GM12874 (cell line): ENCODE data around the gene A1BG.

Source experiments
- TF ChIP-seq, protein P1 (sequence below): IDR thresholded peaks from 2 replicates; pipeline ENCODE4 v1.5.1; 2011; ENCODE audit warnings: low read depth, mild to moderate bottlenecking, control low read depth, low read length, moderate library complexity; ENCODE audit not compliant: insufficient read depth

A1BG gene

DNA sequence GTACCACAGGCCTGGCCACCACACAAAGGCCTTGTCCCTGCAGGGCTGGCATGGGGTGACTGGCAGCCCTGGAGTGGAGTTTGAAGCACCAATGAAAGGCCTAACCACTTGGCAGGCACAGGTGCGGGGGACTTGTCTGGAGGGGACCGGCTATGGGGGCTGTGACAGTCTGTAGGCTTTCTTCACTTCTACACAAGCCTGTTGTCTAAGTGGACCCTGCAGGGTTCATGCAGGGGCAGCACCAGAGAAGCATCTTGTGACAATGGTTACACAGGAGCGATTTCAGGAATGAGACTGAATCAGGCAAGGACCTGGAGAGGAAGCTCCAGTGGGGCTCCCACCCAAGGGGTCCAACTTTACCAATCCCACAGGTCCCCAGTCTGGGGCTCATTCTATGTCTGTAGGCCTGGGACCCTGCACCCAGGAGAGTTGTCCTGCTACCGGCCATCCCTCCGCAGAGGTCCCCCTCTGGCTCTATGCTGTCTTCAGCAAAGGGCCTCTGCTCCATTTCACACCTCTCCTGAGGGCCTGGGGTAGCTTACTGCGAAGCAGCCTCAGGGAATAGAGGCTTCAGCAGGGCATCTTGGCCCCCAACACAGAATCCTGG lies 29.8 kb upstream of the A1BG start:
- TF ChIP-seq, protein P1, sequence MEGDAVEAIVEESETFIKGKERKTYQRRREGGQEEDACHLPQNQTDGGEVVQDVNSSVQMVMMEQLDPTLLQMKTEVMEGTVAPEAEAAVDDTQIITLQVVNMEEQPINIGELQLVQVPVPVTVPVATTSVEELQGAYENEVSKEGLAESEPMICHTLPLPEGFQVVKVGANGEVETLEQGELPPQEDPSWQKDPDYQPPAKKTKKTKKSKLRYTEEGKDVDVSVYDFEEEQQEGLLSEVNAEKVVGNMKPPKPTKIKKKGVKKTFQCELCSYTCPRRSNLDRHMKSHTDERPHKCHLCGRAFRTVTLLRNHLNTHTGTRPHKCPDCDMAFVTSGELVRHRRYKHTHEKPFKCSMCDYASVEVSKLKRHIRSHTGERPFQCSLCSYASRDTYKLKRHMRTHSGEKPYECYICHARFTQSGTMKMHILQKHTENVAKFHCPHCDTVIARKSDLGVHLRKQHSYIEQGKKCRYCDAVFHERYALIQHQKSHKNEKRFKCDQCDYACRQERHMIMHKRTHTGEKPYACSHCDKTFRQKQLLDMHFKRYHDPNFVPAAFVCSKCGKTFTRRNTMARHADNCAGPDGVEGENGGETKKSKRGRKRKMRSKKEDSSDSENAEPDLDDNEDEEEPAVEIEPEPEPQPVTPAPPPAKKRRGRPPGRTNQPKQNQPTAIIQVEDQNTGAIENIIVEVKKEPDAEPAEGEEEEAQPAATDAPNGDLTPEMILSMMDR = no peak

DNA sequence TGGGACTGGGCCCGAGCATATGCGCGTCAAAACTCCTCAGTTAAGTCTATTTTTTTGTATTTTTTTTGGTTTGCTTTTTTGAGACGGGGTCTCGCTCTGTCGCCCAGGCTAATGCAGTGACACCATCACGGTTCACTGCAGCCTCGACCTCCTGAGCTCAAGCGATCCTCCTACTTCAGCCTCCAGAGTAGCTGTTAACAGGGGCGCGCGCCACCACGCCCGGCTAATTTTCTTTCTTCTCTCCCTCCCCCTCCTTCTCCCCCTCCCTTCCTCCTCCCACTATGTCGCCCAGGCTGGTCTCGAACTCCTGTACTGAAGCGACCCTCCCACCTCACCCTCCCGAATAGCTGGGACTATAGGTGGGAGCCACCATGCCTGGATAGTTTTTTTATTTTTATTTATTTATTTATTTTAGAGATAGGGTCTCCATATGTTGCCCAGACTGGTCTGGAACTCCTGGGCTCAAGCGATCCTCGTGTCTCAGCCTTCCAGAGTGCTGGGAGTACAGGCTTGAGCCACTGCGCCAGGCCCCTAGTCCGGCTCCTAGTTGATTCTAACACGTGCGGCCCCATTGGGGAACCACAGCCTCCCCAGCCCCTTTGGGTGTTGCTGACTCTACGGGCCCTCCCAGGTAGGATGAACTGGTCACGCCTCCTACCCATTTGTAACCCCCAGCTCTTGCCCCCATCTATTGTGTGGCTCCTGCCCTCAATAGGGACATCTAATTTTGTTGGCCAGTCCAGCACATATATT lies 28.3 kb upstream of the A1BG start:
- TF ChIP-seq, protein P1 = no peak

DNA sequence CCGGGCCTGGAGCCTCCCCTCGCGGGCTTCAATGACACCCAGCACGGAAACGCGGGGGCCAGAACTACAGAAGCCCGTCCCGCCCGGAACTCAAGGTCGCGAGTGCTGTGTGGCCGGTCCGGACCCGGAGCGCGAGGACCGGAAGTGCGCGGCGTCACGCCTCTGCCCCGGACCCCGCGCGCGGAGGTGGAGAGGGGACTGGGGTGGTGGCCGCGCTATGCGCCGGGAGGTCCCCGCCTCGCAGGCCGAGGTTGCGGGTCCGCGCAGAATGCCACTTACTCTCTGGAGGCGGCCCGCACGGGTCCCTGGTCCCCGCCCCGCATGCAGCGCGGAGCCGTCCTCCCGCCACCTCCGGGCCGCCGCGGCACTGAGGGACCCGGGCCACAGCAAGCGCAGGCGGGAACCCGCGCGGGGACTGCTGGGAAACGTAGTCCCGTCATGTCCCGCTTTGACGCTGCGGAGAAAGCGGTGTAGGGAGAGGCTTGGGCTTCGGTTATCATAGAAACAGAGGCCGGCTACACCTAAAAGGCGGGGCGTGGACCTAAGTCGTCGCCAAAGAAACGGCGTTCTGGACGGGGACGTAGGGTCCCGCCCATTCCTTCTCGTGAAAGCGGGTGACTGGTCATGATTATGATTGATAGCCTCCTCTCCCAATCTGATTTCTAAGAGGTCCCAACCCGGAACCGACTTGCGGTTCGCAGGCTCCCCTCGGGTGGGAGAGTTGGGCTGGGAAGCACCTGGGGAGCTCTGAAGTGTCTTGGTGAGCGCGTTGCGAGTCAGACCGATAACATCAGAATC lies 27.6 kb upstream of the A1BG start, which contains the start of gene ZNF837:
TSS of gene ZNF837 (minus strand) at position 369 of the 798 bp plus-strand sequence. CDS start 11,698 bp downstream, outside the sequence.
- TF ChIP-seq, protein P1 = no peak

DNA sequence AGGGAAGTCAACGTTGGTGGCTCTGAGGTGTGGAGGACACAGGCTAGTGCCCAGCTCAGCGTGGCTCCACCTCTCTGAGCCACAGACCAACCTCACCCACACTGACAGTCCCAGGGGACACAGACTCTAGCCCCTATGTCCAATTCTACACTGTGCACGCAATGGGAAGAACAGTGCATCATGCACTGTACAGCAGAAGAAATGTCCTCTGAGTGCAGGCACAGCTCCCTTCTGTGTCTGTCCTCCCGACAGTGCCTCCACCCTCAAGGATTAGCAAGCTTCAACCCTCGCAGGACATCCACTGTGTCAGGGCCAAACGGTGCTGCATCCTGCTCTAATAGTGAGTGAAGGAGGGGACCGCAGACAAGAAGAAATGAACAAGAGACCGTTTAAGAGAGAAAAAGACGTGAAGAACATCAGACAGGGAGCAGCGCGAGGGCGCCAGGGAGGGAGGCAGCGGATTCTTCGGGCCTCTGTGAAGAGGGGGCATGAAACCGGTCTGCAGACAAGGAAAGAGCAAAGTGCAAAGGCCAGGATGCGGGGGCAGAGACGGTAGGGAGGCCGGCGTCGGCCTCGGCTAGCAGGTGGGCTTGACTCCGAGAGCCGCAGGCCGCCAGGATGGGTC lies 26.9 kb upstream of the A1BG start:
- TF ChIP-seq, protein P1 = no peak

DNA sequence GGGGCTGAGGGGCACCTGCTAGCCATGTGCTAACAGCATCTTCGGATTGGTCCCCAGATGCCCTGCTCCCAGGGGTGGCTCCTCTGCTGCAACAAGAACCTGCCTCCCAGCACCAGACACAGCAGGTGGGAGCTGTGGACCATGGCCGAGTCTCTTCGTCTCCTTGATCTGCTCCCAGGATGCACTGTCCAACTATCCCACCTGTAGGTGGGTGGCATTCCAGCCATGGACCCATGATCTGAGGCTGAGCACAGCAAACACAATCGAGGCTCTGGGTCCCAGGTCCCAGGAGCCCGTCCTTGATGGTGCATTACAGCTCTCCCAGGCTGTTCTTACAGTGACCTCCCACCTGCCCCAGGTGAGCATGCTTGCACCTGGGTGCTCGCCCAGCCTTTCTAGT lies 26.0 kb upstream of the A1BG start:
- TF ChIP-seq, protein P1 = no peak

DNA sequence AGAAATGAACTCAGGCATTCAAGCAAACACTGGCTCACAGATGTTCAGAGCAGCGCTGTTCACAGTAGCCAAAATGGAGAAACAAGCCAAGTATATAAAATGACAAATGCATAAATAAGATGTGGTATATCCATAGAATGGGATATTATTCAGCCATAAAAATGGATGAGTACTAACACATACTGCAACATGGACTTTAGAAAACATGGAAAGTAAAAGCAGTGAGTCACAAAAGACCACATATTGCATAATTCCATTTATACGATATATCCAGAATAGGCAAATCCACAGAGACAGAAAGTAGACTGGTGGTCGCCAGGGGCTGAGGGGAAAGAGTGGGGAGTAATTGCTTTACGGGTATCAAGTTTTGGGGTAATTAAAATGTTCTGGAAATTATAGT lies 20.9 kb upstream of the A1BG start:
- TF ChIP-seq, protein P1 = no peak
